Measurements from ENCODE around the gene DCBLD2.

The DCBLD2 gene

DNA sequence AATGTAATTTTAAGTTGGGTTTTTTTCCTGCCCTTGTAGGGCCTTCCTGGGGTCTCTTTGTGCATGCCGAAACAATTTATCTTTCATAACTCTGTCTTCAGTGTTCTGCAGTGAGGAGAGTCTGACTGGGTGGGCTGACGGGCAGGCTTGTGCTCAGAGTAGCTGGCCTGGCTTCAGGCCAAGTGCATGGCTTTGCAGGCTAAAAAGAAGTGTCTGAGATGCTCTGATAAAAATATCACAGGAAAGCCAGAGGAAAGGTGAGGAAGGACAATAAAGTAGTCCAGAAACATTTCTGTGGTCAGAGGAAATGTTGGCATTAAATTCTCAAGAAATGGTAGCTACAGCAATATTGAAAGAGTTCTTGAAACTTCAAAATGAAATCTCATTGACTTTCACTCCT is 112.8 kb downstream of the DCBLD2 start:
- DNase-seq = no peak

DNA sequence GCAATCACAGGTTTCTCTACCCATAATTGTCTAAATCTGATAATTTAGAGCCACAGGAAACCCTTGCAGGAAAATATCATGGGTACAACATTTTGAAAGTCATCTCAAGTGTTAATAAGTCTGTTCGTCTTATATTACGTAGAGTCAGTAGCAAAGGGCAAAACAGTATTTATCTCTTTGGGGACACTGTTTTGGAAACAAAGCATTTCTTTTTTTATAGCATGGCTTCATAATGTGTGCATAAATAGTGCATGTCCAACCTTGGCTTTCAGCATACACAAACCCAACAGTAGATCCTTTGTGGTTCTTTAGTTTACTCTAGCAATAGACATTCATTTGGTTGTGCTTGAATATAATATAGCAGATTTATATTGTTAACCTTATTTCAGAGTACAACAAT is 114.3 kb downstream of the DCBLD2 start:
- no peak for DNase-seq

- no peak for DNase-seq
Measured at GRCh38 chr3:98786364-98787006, 115.0 kb downstream of the DCBLD2 start.

GRCh38 chr3:98784666-98785600 is 116.6 kb downstream of the DCBLD2 start:
- DNase-seq = no peak

DNA sequence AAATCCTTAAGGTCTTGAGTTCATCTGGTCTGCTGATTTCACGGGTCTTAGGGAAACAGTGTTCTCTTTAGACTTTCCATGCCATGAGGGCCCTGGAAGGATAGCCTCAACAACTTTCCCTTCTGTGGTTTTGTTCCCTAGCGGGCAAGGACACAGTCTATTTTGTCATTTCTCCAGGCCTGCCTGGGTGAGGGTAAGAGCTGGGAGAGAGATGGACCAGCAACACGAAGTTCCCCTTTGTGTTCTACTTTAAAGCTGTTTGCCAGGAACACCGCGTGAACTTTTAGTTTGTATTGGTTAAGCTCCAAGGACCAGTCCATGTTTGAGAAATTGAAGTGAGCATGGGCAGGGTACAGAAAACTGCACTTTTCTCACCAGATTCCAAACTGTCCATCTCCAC is 117.5 kb downstream of the DCBLD2 start:
- no peak for DNase-seq

DNA sequence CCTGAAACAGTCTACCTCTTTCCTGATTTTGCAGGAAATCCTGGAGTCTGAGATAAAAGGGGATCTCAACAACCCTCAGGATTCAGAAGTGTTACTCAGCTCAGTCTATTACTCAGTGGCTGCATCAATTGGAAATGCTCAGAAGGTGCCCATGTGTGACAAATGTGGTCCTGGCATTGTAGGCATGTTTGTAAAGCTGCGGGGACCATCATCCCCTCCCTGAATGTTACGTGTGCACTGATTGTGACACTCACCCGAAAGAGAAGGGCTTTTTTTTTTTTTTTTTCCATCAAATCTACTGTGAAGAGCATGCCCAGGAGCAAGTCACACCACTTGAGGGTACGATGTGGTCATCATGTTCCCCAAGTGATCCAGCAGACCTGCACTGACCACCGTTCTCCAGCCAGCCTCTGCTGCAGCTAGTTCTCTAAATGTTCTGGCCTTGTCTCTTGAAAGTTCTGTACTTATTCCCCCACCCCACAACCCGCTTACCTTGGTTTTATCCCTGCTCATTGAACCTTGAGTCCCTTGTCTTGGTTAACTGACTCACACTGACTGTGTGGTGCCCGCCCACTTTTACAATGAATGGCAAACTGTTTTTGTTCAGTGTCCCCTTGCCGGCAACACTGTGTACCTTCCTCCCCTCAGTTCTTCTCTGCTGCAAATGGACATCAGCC is 118.5 kb downstream of the DCBLD2 start:
- DNase-seq = no peak

DNA sequence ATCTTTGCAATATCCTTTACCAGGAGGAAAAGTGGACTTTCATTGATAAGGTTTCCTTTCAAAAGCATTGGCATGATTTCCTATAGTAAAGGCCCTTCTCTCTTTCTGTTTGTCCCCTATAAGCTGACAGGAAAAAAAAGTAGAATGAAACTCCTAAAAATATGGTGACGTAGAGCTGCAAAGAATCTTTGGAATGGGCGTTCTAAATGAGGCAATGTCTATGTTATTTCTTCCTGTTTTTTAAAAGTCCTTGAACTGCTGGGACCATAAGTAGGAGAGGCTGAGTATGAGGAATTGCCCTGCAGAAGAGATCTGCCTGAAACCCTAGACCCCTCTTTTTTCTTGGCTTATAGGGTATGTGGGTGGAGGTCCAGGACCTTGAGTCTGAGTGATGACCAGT is 121.2 kb downstream of the DCBLD2 start:
- no peak for DNase-seq

DNA sequence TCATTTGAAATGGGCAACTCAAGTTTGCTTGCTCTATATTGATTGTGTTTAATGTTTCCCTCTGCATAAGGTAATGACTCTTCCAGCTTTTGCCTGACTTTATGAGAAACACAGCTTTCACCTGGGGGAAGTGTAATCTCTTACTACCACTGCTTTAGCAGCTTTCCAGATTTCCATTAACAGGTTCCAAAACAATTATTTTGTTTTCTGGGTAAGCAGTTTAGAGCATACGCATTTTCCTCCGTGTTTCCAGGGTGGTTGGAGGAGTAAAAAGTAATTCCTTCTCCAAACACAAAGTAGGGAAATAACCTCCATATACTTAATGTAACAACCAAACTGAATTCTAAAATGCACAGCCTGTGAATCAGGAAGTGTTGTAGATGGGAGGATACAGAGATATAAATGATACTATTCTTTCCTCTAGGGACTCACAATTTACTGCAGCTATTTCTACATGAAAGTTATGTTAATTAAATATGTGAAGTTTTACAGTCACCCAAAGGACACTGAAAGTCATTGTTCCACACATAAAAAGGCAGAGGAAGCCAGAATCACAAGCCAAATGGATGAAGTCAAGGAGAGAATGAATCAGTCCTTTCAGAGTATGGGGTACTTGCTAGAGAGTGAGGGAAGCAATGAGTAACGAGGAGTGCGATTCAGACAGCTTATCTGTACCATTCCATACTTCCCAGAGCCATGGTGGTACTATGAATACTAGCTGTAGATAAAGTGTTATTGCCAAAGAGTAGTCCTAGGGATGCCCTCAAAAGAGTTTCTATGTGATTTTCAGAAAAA is 121.8 kb downstream of the DCBLD2 start:
- DNase-seq = no peak

- DNase-seq = no peak
Measured at GRCh38 chr3:98778852-98779413, 122.6 kb downstream of the DCBLD2 start.

DNA sequence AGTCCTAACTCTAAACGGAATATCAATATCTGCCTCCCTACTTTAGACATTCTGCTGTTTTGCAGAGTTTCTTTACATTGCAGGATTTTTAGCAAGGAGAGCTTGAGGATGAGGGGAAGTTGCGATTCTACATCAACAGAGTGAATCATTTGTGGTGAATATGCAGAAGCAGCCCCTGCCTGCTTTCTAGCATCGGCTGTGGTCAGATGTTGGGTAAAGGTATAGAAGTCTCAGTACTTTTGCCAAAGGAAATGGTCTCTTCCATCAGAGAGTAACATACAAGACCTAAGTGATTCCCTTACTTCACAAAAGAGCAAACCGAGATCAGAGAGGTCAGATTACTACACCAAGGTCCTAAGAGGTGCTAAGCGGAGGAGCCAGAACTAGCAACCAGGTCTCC is 123.1 kb downstream of the DCBLD2 start:
- no peak for DNase-seq

GRCh38 chr3:98777801-98778220 is 123.7 kb downstream of the DCBLD2 start:
- no peak for DNase-seq

DNA sequence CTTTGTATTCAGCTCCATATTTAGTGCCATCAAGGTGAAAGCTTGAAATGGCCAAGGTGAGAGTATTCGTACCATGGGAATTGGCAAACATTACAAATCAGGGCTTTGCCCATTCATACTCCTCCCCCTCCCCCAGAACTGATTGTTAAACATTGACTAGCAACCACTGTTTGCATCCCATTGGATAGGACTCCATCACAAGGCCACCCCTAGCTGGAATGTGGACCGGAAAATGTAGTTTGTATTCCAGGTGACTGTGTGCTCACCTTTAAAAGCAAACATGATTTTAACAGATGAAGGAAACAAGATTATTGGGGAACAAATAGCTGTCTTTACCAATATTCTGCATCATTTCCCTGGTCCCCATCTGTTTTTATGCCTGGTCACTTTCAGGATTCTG is 124.2 kb downstream of the DCBLD2 start:
- DNase-seq = no peak

GRCh38 chr3:98776140-98776493 is 125.4 kb downstream of the DCBLD2 start:
- DNase-seq = no peak

DNA sequence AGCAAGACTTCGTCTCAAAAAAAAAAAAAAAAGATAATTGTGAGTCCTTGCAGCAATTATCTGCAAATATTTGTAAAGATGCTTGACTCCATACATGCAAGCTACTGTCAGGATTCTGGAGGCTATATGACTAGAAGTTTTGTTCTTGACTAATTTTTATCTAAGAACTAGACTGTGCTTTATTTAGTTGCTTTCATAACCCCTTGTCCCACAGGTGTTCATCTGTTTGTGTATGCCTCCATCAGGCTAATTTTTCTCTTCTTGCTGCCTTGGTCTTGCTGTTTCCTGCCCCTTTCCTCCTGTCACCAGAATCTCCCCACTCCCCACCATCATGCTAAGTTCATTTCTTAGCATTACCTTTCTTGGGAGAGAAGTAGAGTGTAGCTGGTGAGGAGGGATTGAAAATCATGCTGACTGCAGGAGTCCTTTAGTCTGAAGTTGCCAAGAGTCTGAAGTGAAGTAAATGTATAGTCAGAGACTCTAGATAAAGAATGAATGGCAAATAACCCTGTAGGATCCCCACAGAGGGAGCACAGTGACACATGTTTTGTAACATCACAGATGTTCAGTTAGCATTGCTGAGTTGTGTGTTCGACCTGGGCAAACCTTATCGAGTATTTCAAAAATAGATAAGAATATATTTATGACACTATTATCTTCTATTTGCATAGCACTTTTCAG is 125.9 kb downstream of the DCBLD2 start:
- no peak for DNase-seq

GRCh38 chr3:98772022-98772421 is 129.5 kb downstream of the DCBLD2 start:
- no peak for DNase-seq

GRCh38 chr3:98770261-98771039 is 131.0 kb downstream of the DCBLD2 start:
- no peak for DNase-seq

GRCh38 chr3:98769448-98769847 is 132.0 kb downstream of the DCBLD2 start:
- no peak for DNase-seq

GRCh38 chr3:98768961-98769360 is 132.5 kb downstream of the DCBLD2 start:
- no peak for DNase-seq

DNA sequence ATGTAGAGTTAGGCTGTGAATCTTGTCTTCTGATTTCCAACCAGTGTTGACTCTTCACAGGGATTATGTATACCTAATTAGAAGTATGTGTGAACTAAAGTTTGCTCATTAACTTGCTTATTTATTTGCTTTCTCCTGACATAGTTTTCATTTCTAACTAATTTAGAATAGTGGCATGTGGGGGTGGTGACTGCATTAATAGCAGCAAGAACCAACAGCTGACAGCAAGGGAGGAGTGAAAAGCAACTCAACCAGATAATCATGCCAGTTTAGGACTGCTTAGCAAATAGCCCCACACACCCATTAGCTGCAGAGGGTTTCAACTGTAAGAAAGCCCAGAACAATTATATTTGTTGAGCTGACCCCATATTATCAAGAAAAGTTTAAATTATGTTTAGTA is 134.6 kb downstream of the DCBLD2 start:
- no peak for DNase-seq

DNA sequence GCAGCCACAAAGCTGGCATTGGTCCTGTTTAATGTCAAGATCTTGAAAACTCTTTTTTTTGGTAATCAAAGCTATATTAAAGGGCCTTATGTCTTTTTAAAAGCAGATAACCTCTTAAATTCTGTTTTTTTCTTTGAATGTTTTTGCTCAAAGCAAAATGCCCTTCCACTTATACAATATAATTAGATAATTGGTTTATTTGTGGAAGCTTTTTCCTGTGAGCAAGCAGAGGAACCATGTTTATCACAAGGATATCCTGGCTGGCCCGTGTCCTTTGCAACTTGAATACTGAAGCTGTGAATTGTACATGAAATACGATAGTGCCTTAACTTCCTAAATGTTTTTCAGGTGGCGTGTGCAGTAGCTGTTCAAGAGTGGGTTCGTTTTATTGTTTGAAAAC is 135.8 kb downstream of the DCBLD2 start:
- DNase-seq = no peak

- no peak for DNase-seq
Measured at GRCh38 chr3:98764472-98764884, 137.0 kb downstream of the DCBLD2 start.

All from activated CD4-positive, alpha-beta T cell treated with anti-CD3 and anti-CD28 coated beads, Interleukin-2, amount 50 U/mL, for 4 hours (primary cell).